T-helper 17 cell (primary cell): ENCODE measurements around the gene MAGOH. TPM values are rescaled to one million over a fixed set of nuclear protein-coding genes. Genes with fewer than 3 reads are reported as not detected.
A peak's percentile ranks its signal among the peaks of the same experiment; 100 is the strongest.
"Not testable (repeated sequence)": the region's sequence is repeated elsewhere in the genome, so short reads cannot be mapped to it uniquely, and the experiment has no call there.

Experiments used
- ATAC-seq: fragments of 150-1000 bp; cut with Tn5 transposase; 2 replicates; pipeline ENCODE4 v1.10.0; 2021; ENCODE audit warnings: mild to moderate bottlenecking, moderate library complexity
- DNase-seq, 3 donors: peaks; one replicate each; pipeline versions ENCODE4 v3.0.0 to v3.0.0-alpha.2; 2020 to 2021
- H3K9me3 ChIP-seq: one replicate; pipeline ENCODE4 v1.7.0; 2013; ENCODE audit warnings: low read length, mild to moderate bottlenecking; ENCODE audit not compliant: control insufficient read depth, poor library complexity, severe bottlenecking
- H3K27ac Mint-ChIP-seq: one replicate; pipeline ENCODE4 v1.8.0; 2022; ENCODE audit warnings: mild to moderate bottlenecking, moderate library complexity, mixed read lengths
- H3K27me3 Mint-ChIP-seq: one replicate; pipeline ENCODE4 v1.8.0; 2022; ENCODE audit warnings: mixed read lengths
- H3K36me3 Mint-ChIP-seq: one replicate; pipeline ENCODE4 v1.8.0; 2022; ENCODE audit warnings: low read depth, mixed read lengths
- H3K4me1 Mint-ChIP-seq: one replicate; pipeline ENCODE4 v1.8.0; 2022; ENCODE audit warnings: mild to moderate bottlenecking, mixed read lengths
- H3K4me3 Mint-ChIP-seq: one replicate; pipeline ENCODE4 v1.8.0; 2022; ENCODE audit warnings: mild to moderate bottlenecking, moderate library complexity, mixed read lengths
- total RNA-seq, 4 donors: library from RNA in 2 of 4; stranded (reverse) in 2 of 4; gene quantifications; one replicate each; pipeline ENCODE4 v1.2.3 and lab custom pipeline; 2022 to 2026

The MAGOH gene
- 10 to 100 TPM; 49.3 to 57.6 TPM for total RNA-seq
- 17.0 to 17.7 reads per million in 2 donors for total RNA-seq (lab: John Stamatoyannopoulos, UW)

DNA sequence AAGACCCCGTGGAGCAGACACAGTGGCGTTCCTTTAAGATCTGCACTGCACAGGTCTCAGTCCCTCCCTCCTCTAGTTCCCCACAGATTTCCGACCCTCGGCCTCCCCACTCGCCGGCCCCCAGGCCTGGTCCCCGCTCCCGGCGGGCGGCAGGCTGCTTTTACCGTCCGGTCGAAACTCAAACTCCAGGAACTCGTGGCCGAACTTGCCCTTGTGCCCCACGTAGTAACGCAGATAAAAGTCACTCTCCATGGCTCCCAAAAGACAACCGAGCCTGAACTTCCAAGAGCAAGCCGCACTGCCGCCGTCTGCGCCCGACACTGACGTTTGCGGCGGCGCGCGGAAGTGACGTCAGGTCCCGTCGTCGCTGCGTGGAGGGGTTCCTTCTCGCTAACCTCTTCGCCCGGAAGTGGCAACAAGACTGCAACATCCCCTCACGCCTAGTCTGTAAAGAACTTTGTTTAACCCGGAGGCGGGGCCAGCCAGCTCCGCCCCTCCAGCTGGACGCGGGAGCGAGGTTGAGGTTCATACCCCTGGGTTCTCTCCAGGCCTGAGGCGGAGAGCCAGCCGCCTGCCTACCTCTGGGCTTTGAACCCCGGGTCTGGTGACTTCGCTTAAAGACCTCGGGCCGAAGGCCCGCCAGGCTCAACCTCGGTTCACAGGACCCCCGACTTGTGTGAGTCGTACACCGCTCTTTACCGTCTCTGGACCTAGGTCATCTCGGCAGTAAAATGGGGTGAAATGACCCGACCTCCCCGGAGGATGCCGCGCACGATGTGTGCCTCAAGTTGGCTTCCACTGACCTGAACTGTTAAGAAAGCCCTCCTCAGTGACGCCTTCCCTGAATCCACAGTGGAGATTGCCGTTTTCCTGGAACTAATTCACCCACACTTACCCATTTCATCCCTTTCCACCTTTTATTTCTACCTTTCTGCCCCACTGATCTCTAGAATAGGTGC is at the start of gene MAGOH:
TSS of gene MAGOH (minus strand) at position 322 of the 959 bp plus-strand sequence. CDS start at position 252, 70 bp downstream.
- peaks cover 23% of the 10 kb centered on the region for H3K4me1 Mint-ChIP-seq
- peaks cover 13% of the 10 kb centered on the region for H3K36me3 Mint-ChIP-seq
- no peaks in the 10 kb centered on the region for H3K9me3 ChIP-seq
- H3K4me3 Mint-ChIP-seq = peak within 1 kb of the TSS; percentile 99
- DNase-seq = peak; percentile 87 to 94 (median 88)
- no peaks in the 10 kb centered on the region for H3K27me3 Mint-ChIP-seq
- H3K27ac Mint-ChIP-seq = peak within 1 kb of the TSS; percentile 96
- ATAC-seq = peak; percentile 98

DNA sequence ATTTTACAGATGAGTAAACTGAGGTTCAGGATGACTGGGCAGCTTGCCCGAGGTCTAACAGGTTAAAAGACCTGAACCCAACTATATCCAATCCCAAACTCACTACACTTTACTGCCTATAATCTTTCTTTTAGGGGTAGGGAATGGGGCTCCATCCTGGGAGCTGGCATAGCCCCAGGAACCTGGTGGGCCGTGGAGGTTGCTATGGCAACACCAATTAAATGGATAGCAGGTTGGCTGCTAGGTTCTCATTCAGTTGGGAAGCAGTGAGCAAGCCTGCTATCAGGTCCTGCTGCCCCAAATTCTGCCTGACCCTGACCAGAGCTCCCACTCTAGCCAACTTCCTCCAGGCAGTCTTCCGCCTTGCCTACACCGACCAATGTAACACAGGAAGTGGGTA is 48.6 kb upstream of the MAGOH start:
- no peak for DNase-seq
- peaks cover 6% of the 10 kb centered on the region for H3K4me1 Mint-ChIP-seq
- H3K9me3 ChIP-seq = no peaks in the 10 kb centered on the region
- ATAC-seq = no peak
- H3K36me3 Mint-ChIP-seq = no peaks in the 10 kb centered on the region
- H3K4me3 Mint-ChIP-seq = no peak overlapping the region
- H3K27ac Mint-ChIP-seq = peak overlapping the region; percentile 54
- no peaks in the 10 kb centered on the region for H3K27me3 Mint-ChIP-seq

DNA sequence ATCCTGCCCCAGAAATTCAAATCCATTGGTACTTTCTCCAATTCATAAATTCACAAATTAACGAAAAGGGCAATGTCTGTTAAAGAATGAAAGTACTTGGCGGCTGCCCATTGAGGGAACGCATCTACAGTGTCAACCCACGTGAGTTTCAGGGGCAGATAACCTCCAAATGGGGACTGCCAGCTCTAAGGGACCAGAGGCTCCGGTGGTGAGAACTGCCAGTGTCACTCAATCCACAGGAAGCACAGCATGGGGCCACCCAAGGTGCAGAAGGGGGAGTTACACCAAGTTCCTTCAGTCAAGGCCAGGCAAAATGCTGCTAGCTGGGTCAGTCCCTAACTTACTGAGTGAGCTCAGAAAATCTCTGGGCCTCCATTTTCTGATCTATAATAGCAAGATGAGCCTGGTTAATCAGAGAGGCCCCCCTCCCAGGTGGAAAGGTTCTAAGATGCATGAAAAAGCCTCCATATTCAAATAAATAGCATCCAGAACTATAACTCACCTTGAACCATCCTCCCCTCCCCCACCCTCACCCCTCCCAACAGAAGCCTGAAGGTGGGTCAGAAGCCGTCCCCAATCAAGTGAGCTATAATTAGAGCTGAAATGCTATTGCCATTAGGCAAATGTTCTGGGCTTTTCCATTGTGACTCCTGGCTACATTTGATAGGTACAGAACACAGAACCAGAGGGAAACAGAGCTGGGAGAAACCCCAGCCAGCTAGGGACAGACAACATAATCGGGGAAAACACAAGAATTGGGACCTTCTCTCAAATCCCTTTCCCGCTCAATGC is 47.8 kb upstream of the MAGOH start:
- H3K27me3 Mint-ChIP-seq = no peaks in the 10 kb centered on the region
- H3K36me3 Mint-ChIP-seq = no peaks in the 10 kb centered on the region
- H3K9me3 ChIP-seq = no peaks in the 10 kb centered on the region
- ATAC-seq (no peak), DNase-seq (no peak)
- peaks cover 3% of the 10 kb centered on the region for H3K4me1 Mint-ChIP-seq
- H3K27ac Mint-ChIP-seq = peak overlapping the region; percentile 54
- H3K4me3 Mint-ChIP-seq = no peak overlapping the region

DNA sequence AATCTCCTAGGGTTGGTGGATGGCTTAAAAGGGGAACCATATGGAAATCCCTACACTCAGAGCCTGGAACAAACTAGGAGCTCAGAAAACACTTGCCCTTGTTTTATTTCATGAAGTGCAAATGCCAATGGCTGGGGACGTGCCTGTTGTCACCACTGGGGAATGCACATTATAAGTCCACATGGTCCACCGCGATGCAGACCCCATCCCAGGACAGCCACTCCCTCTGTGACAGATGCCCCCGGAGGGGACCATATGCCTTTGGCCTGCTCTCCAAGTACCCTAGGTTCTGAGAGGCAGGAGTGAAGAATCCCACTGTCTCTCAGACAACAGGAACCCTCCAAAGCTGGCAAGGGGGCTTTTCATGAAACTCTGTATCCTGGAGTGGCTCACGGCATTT is 47.2 kb upstream of the MAGOH start:
- Mint-ChIP-seq H3K4me3 (no peak overlapping the region), H3K36me3 (no peaks in the 10 kb centered on the region), H3K4me1 (peaks cover 3% of the 10 kb centered on the region), H3K27ac (no peak overlapping the region), H3K27me3 (no peaks in the 10 kb centered on the region)
- DNase-seq = no peak
- H3K9me3 ChIP-seq = no peaks in the 10 kb centered on the region
- ATAC-seq = no peak

DNA sequence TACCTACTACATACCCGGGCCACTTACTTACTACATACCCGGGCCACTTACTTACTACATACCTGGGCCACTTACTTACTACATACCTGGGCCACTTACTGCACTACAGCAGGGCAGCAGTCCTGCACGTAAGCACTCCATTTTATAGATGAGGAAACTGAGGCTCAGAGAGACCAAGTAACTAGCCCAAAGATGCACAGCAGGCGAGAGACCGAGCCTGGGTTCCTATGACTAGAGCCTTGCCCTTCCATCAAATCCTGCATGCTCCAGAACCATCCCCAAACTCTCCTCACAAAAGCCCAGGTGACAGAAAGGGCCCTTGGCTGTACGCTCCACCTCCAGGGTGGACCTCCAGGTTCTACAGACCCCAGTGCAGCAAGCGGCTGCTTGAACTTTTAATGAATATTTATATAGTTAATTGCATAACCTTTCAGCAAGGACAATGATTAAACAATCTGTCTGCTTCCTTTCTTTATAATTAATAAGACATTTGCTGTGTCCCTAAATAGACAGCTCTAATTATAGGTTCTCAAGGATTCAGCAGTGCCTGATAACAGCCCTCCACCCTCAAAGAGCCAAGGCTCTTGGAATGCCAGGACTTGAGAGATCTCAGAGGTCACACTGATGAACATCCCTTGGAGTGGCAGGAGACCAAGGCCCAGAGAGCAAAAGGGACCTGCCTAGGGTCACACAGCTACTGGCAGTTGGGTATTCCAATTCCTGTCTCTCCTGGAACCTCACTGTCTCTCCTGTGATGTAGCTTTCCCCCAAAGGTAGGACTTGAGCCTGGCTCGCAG is 46.1 kb upstream of the MAGOH start:
- no peaks in the 10 kb centered on the region for H3K9me3 ChIP-seq
- ATAC-seq (no peak), DNase-seq (no peak)
- no peaks in the 10 kb centered on the region for H3K27me3 Mint-ChIP-seq
- peaks cover 3% of the 10 kb centered on the region for H3K4me1 Mint-ChIP-seq
- H3K36me3 Mint-ChIP-seq = no peaks in the 10 kb centered on the region
- no peak overlapping the region for H3K4me3 Mint-ChIP-seq
- H3K27ac Mint-ChIP-seq = peak overlapping the region; percentile 61

DNA sequence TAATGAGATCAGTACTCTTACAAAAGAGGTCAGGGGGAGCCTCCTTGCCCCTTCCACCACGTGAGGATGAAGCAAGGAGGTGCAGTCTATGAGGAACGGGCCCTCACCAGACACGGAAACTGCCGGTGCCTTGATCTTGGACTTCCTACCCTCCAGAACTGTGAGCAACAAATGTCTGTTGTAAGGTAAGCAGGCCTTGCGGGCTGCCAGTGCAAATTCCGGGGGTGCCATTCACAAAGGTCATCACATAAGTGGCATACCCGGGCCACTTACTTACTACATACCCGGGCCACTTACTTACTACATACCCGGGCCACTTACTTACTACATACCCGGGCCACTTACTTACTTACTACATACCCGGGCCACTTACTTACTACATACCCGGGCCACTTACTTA is 44.8 kb upstream of the MAGOH start:
- not testable (repeated sequence) for H3K27ac Mint-ChIP-seq, H3K9me3 ChIP-seq, H3K4me3 Mint-ChIP-seq

DNA sequence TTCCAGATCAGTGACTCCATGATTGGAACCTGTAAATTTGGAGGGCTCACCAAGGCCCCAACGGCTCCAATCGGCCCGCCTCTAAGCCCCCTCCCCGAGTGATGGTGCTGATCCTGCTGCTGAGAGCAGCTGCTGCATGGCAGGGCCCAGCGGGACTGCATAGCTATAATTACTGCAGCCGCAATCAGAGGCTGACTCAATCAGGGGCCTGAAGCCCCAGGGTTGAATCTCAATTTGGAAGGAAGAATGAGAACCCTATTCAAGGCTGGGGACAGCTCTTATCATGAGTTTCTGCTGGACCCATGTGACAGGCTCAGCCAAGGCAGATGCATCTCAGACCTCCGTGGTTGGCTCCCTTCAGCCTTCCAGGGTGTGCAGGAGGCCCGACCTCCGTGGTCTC is 42.8 kb upstream of the MAGOH start:
- no peaks in the 10 kb centered on the region for H3K9me3 ChIP-seq
- no peak for ATAC-seq
- H3K27ac Mint-ChIP-seq = no peak overlapping the region

More for the DNA sequence above, 44.8 kb upstream of the MAGOH start:
- not testable (repeated sequence) for H3K4me1 Mint-ChIP-seq, H3K36me3 Mint-ChIP-seq, DNase-seq, H3K27me3 Mint-ChIP-seq, ATAC-seq

DNA sequence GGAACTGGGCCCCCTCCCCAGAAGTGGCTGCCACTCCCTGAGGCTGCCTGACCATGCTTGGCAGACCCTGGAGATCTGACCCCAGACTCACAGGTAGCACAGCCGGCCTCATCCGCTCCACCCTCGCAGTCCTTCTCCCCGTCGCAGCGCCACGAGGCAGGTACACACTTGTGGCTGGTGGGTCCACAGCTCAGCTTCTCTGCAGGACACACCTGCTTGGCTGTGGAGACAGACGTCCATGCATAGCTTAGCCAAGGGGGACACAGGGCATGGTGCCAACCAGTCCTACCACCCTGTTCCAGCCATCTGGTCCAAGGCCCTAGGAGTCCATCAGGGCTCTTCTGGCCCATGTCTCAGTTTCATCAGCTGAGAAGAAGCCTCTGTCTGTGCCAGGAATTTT is 42.2 kb upstream of the MAGOH start:
- Mint-ChIP-seq H3K4me1 (peaks cover 2% of the 10 kb centered on the region), H3K36me3 (no peaks in the 10 kb centered on the region), H3K27me3 (no peaks in the 10 kb centered on the region), H3K4me3 (no peak overlapping the region), H3K27ac (no peak overlapping the region)
- H3K9me3 ChIP-seq = no peaks in the 10 kb centered on the region
- no peak for ATAC-seq
- no peak for DNase-seq

More for the DNA sequence above, 42.8 kb upstream of the MAGOH start:
- peaks cover 2% of the 10 kb centered on the region for H3K4me1 Mint-ChIP-seq
- H3K27me3 Mint-ChIP-seq = no peaks in the 10 kb centered on the region
- no peaks in the 10 kb centered on the region for H3K36me3 Mint-ChIP-seq
- no peak overlapping the region for H3K4me3 Mint-ChIP-seq
- no peak for DNase-seq

DNA sequence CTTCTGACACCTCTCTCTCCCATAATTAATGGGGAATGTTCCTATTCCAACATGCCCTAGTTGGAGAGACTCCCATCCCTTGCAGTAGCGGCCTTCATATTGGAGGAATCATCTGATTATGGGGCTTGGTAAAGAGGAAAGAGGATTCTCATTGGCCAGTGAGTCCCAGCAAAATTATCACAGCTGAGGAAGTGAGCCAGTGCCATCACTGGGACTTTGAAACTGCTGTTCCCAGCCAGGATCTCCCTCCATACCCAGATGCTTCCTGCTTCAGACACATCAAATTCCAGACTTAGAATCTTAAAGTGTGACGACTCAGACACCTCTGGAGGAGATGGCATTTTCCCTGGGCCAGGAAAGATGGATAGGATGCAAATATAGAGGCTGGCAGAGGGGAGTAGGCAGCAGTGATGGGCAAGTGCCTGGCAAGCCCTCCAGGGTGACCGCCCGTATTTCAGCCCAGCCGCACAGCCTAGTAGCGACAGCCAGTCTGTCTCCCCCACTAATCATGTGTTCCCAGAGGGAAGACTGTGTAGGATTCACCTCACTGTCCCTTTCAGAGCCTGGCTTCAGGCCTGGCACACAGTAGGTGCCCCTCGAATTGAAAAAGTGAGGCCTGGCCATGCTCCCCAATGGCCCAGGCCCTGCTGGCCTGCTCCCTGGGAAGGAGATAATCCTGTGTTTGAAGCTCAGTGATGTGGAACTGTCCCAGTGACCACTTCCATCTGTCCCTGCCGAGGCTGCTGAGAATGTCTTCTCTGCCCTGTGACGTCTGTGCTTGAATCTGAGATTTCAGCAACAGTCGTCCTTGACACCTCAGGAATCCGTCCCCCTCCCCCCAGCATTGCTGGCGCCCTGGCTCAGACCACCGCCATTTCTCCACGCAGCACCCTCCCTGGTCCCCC is 41.2 kb upstream of the MAGOH start:
- Mint-ChIP-seq H3K4me3 (no peak overlapping the region), H3K36me3 (no peaks in the 10 kb centered on the region), H3K4me1 (peaks cover 2% of the 10 kb centered on the region), H3K27ac (peak overlapping the region; percentile 37), H3K27me3 (no peaks in the 10 kb centered on the region)
- DNase-seq (no peak), ATAC-seq (no peak)
- H3K9me3 ChIP-seq = no peaks in the 10 kb centered on the region

DNA sequence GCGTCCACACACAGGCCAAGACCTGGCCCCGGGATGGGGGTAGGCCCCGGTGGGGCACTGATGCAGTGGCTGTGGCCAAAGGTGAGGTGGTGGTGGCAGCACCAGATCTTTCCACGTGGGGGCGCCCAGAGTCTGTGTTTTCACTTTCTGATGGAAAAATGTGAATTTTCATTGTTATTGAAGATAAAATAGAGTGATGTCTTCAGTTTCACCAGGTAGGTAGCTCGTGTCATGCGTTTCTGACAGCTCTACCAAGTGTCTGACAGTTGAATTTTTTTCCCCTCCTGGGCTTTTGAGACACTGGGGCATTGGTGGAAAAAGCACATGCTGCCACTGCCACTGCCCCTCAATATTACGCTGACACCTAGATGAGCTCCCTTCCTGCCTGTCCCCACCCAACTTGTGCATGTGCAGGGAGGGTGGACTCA is 40.0 kb upstream of the MAGOH start:
- peaks cover 2% of the 10 kb centered on the region for H3K4me1 Mint-ChIP-seq
- peak; percentile 75 for ATAC-seq
- H3K27ac Mint-ChIP-seq = peak overlapping the region; percentile 83
- H3K36me3 Mint-ChIP-seq = peaks cover 2% of the 10 kb centered on the region
- peak; percentile 47 to 68 (median 54) for DNase-seq
- H3K9me3 ChIP-seq = no peaks in the 10 kb centered on the region
- no peak overlapping the region for H3K4me3 Mint-ChIP-seq
- no peaks in the 10 kb centered on the region for H3K27me3 Mint-ChIP-seq

DNA sequence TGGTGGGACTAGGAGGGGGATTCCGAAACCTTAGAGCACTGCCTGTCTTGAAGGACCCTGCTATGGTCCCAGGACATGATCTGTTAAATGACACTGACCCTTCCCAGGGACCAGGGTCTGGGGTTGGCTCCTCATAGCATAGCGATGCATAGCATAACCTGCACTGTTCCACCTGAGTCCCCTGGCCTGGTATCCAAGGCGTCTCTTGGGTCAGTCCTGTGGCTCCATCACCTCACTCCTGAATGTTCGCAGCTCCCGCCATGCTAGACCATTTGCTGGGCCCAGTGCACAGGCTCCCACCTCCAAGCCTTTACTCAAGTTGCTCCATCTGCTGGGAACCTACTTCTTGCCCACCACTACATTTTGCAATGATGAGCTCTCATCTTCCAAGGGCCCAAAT is 39.0 kb upstream of the MAGOH start:
- DNase-seq (no peak), ATAC-seq (no peak)
- H3K9me3 ChIP-seq = no peaks in the 10 kb centered on the region
- no peaks in the 10 kb centered on the region for H3K27me3 Mint-ChIP-seq
- peaks cover 2% of the 10 kb centered on the region for H3K36me3 Mint-ChIP-seq
- no peak overlapping the region for H3K27ac Mint-ChIP-seq
- peaks cover 2% of the 10 kb centered on the region for H3K4me1 Mint-ChIP-seq
- peak overlapping the region; percentile 53 for H3K4me3 Mint-ChIP-seq

DNA sequence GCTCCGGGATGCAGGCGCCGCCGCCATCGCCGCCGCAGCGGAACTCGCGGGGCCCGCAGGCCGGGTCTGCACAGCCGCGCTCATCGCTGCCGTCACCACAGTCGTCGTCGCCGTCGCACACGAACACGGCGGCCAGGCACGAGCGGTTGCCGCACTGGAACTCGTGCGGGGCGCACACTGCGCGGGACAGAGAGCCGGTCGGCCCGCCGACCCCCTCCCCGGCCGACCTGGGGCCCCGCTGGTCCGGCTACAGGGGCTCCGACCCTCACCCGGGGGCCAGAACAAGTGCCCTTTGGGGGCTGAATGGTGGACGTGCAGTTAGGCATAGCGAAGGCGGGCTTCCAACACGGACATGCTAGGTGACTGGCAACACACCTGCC is 38.6 kb upstream of the MAGOH start:
- Mint-ChIP-seq H3K27me3 (no peaks in the 10 kb centered on the region), H3K4me3 (no peak overlapping the region), H3K4me1 (peaks cover 2% of the 10 kb centered on the region), H3K36me3 (peaks cover 2% of the 10 kb centered on the region), H3K27ac (no peak overlapping the region)
- DNase-seq (no peak), ATAC-seq (no peak)
- H3K9me3 ChIP-seq = no peaks in the 10 kb centered on the region
